ENCODE data around the gene CATSPERD.
"Not testable (repeated sequence)": the region's sequence is repeated elsewhere in the genome, so short reads cannot be mapped to it uniquely, and the experiment has no call there.

Gene CATSPERD

GRCh38 chr19:5692723-5693194, 27.7 kb upstream of the CATSPERD start:
- Mint-ChIP-seq H3K27me3 (no peaks in the 10 kb centered on the region), H3K4me1 (ENCODE audit: low read depth) (peaks cover 29% of the 10 kb centered on the region), H3K27ac (peak overlapping the region; percentile 98), H3K36me3 (ENCODE audit: low read depth) (peaks cover 72% of the 10 kb centered on the region), H3K9me3 (no peaks in the 10 kb centered on the region), H3K4me3 (peak overlapping the region; percentile 97)
- DNase-seq, result peak; percentile 55

- Mint-ChIP-seq H3K9me3 (no peaks in the 10 kb centered on the region), H3K36me3 (ENCODE audit: low read depth) (peaks cover 79% of the 10 kb centered on the region), H3K4me3 (peak overlapping the region; percentile 97), H3K27ac (peak overlapping the region; percentile 98), H3K4me1 (ENCODE audit: low read depth) (peaks cover 23% of the 10 kb centered on the region), H3K27me3 (no peaks in the 10 kb centered on the region)
- peak; percentile 63 for DNase-seq
These were observed 27.0 kb upstream of the CATSPERD start for GRCh38 chr19:5693195-5694166.

- Mint-ChIP-seq H3K27ac (peak overlapping the region; percentile 98), H3K4me3 (peak overlapping the region; percentile 97), H3K4me1 (ENCODE audit: low read depth) (peaks cover 20% of the 10 kb centered on the region), H3K27me3 (no peaks in the 10 kb centered on the region), H3K9me3 (no peaks in the 10 kb centered on the region), H3K36me3 (ENCODE audit: low read depth) (peaks cover 87% of the 10 kb centered on the region)
- DNase-seq, result no peak
These were observed 26.1 kb upstream of the CATSPERD start for GRCh38 chr19:5694167-5694955.

- Mint-ChIP-seq H3K4me1 (ENCODE audit: low read depth) (peaks cover 16% of the 10 kb centered on the region), H3K9me3 (no peaks in the 10 kb centered on the region), H3K36me3 (ENCODE audit: low read depth) (peaks cover 89% of the 10 kb centered on the region), H3K27ac (peak overlapping the region; percentile 98), H3K4me3 (peak overlapping the region; percentile 51), H3K27me3 (no peaks in the 10 kb centered on the region)
- no peak for DNase-seq
These were observed 25.3 kb upstream of the CATSPERD start for GRCh38 chr19:5694956-5695648.

- no peak overlapping the region for H3K4me3 Mint-ChIP-seq
- H3K36me3 Mint-ChIP-seq (ENCODE audit: low read depth), result peaks cover 88% of the 10 kb centered on the region
- H3K4me1 Mint-ChIP-seq (ENCODE audit: low read depth), result peaks cover 16% of the 10 kb centered on the region
These were observed 24.7 kb upstream of the CATSPERD start for GRCh38 chr19:5695649-5696195.

DNA sequence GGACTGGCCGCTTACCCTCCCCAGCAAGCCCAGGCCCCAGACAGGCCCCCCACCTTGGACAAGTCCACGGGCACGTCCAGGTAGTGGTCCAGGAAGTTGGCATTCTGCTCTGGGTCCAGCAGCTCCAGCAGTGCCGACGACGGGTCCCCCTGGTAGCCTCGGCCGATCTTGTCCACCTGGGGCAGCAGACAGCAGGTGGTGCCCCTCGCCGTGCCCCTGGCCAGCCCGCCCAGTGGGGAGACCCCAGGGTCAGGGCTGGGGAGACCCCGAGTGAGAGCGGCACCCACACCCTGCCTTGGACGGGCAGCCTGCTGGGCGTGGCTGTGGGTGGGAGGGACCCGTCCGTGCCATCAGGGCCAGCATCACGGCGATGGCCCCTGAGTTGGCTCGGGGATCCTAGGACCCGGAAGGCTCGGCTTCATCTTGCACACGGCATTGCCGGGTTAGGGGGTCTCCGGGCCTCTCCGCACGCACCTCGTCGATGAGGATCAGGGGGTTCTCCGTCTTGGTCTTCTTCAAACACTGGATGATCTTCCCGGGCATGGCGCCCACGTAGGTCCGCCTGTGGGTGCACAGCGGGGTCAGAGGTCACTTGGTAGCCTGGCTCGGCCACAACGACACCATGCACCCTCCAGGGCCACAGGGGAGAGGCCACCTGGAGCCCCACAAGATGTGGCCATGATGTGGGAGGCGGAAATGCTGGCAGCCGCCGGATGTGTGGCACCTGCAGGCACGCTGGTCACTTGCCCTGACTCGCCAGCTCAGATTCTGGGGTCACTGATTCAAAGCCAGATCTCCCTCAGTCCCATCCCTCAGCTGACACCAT, 24.0 kb upstream of the CATSPERD start:
- peaks cover 88% of the 10 kb centered on the region for H3K36me3 Mint-ChIP-seq (ENCODE audit: low read depth)
- no peaks in the 10 kb centered on the region for H3K27me3 Mint-ChIP-seq
- no peak for DNase-seq
- peak overlapping the region; percentile 42 for H3K4me3 Mint-ChIP-seq
- H3K4me1 Mint-ChIP-seq (ENCODE audit: low read depth), result peaks cover 16% of the 10 kb centered on the region
- H3K9me3 Mint-ChIP-seq, result no peaks in the 10 kb centered on the region
- H3K27ac Mint-ChIP-seq, result peak overlapping the region; percentile 83

More at GRCh38 chr19:5695649-5696195, 24.7 kb upstream of the CATSPERD start:
- H3K27me3 Mint-ChIP-seq, result no peaks in the 10 kb centered on the region
- H3K9me3 Mint-ChIP-seq, result no peaks in the 10 kb centered on the region
- H3K27ac Mint-ChIP-seq, result peak overlapping the region; percentile 98
- no peak for DNase-seq

- H3K27ac Mint-ChIP-seq, result peak overlapping the region; percentile 83
- H3K36me3 Mint-ChIP-seq (ENCODE audit: low read depth), result peaks cover 84% of the 10 kb centered on the region
- H3K27me3 Mint-ChIP-seq, result no peaks in the 10 kb centered on the region
- H3K4me1 Mint-ChIP-seq (ENCODE audit: low read depth), result peaks cover 10% of the 10 kb centered on the region
- DNase-seq, result peak; percentile 37
- H3K9me3 Mint-ChIP-seq, result no peaks in the 10 kb centered on the region
- no peak overlapping the region for H3K4me3 Mint-ChIP-seq
These were observed 23.2 kb upstream of the CATSPERD start for GRCh38 chr19:5697022-5697889.

DNA sequence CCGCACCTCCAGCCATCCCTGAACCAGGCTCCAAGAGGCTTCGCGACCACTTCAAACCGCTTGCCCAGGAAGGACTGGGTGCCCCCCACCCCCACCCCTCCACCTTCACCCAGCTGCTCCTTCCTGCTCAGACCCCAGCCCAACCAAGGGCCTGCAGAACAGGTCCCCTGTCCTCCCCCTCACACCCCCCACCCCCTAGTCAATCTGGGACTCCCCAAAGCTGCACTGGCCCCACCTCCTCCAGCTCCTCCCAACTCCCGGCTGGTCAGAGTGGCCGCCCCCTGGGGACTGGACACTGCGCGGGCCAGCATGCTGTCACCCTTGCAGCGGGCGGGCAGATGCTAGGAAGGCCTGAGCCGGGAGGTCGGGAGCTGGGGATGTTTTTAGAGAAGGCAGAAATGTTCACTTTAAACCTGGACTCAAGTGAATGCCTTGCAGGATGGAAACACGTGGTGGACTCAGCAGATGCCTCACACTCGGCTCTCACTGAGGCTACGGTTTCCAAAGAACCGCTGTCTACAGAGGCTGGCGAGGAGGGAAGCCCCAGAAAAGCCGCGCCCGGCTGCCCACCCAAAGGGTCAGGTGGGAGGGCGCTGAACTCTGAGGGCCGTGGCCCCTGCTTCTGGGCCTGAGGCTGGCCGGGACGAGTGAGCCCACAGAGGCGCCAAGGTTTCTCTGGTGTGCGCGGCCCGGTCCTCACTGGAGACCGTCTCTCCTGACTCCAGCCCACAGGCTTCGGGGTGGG, 22.4 kb upstream of the CATSPERD start:
- Mint-ChIP-seq H3K27ac (peak overlapping the region; percentile 76), H3K4me1 (ENCODE audit: low read depth) (peaks cover 4% of the 10 kb centered on the region), H3K4me3 (no peak overlapping the region), H3K27me3 (no peaks in the 10 kb centered on the region), H3K9me3 (no peaks in the 10 kb centered on the region), H3K36me3 (ENCODE audit: low read depth) (peaks cover 81% of the 10 kb centered on the region)
- DNase-seq, result peak; percentile 40

- no peak overlapping the region for H3K4me3 Mint-ChIP-seq
- H3K4me1 Mint-ChIP-seq (ENCODE audit: low read depth), result peaks cover 4% of the 10 kb centered on the region
- peak; percentile 32 for DNase-seq
- peaks cover 81% of the 10 kb centered on the region for H3K36me3 Mint-ChIP-seq (ENCODE audit: low read depth)
- H3K9me3 Mint-ChIP-seq, result no peaks in the 10 kb centered on the region
- peak overlapping the region; percentile 74 for H3K27ac Mint-ChIP-seq
- H3K27me3 Mint-ChIP-seq, result no peaks in the 10 kb centered on the region
These were observed 21.6 kb upstream of the CATSPERD start for GRCh38 chr19:5698635-5699422.

DNA sequence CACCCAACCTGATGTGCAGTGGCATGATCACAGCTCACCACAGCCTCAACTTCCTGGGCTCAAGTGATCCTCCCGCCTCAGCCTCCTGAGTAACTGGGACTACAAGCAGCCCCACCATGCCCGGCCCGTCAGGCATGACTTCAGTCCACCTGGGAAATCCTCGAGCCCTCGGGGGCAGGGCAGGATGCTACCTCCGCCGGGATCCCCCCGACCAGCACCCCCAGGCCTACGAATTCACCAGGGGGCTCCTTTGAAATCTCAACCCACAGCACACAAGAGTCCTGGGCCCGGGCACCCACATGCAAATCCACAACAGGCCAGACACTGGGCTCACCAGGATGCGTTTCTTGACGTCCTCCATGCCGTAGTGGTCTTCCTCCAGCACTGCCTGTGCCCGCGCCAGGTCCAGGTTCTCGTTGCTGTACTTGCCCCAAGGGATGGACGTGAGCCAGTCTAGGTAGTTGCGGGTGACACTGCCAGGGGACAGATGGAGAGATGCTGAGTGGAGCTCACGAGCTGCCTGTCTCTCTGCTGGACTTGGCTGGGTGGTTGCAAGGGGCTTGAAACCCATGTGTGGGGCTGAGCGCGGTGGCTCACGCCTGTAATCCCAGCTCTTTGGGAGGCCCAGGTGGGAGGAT, 19.9 kb upstream of the CATSPERD start:
- Mint-ChIP-seq H3K4me3 (no peak overlapping the region), H3K27ac (peak overlapping the region; percentile 20), H3K4me1 (ENCODE audit: low read depth) (no peaks in the 10 kb centered on the region), H3K27me3 (no peaks in the 10 kb centered on the region), H3K36me3 (ENCODE audit: low read depth) (peaks cover 82% of the 10 kb centered on the region), H3K9me3 (no peaks in the 10 kb centered on the region)
- peak; percentile 30 for DNase-seq

DNA sequence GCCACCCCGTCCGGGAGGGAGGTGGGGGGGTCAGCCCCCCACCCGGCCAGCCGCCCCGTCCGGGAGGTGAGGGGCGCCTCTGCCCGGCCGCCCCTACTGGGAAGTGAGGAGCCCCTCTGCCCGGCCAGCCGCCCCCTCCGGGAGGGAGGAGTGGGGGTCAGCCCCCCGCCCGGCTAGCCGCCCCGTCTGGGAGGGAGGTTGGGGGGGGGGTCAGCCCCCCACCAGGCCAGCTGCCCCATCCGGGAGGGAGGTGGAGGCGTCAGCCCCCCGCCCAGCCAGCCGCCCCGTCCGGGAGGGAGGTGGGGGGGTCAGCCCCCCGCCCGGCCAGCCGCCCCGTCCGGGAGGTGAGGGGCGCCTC, 18.4 kb upstream of the CATSPERD start:
- not testable (repeated sequence) for H3K27ac Mint-ChIP-seq; H3K4me3 Mint-ChIP-seq; H3K27me3 Mint-ChIP-seq; H3K4me1 Mint-ChIP-seq (ENCODE audit: low read depth); H3K9me3 Mint-ChIP-seq; DNase-seq
- peaks cover 86% of the 10 kb centered on the region for H3K36me3 Mint-ChIP-seq (ENCODE audit: low read depth)
